GM19467 (cell line): Measurements from ENCODE around the gene CCDC136.

ENCODE experiments used
- ATAC-seq: cut with Tn5 transposase; IDR thresholded peaks from one replicate; pipeline ENCODE4 v1.9.1; 2021; ENCODE audit warnings: mild to moderate bottlenecking, moderate library complexity; ENCODE audit not compliant: unreplicated experiment

The CCDC136 gene

GRCh38 chr7:128830231-128831177, 38.7 kb downstream of the CCDC136 start, which contains the start of gene FLNC:
Gene FLNC, plus strand, starts transcription at chr7:128830406. Its CDS starts 232 bp downstream, at chr7:128830638.
- ATAC-seq = no peak

- ATAC-seq = no peak
These were observed 39.6 kb downstream of the CCDC136 start for GRCh38 chr7:128831178-128831993.

GRCh38 chr7:128831994-128832879, 40.5 kb downstream of the CCDC136 start:
- no peak for ATAC-seq

- ATAC-seq = no peak
These were observed 41.0 kb downstream of the CCDC136 start for GRCh38 chr7:128832880-128833147.

DNA sequence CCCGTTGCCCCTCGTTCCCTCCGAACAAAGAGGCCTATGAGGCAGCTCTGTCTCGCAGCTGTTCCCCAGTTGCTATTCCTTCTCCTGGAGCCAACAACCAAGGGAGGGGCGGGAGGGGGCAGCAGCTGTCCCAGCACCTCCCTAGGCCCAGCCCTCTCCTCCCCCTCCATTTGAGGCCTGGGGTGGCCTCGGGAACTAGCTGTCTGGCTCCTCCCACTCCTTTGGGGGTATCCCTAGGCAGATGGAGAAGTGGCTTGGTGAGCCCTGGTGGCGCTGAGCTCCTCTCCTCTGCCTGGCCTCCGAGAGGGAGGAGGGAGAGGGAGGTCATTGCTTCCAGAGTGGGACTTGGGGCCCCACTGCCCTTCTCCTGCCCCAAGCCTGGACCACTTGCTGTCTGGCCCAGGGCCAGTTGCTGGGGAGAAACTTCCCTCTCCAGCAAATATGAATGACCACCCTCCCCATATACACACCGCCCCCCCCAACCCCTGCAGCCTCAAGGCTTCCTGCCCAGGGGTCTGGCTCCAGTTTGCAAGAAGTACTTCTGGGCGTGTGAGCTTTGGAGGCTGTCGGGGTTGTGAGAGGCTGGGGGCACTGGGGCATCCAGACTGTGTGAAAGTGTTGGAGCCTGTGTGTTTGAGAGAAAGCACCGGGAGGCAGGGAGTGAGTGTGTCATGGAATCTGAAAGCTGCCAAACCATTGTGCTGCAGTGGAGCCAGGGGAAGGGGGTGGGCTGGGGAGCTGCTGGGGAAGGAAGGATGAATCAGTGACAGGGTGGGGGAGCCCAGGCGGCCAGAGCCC, 41.6 kb downstream of the CCDC136 start:
- no peak for ATAC-seq

DNA sequence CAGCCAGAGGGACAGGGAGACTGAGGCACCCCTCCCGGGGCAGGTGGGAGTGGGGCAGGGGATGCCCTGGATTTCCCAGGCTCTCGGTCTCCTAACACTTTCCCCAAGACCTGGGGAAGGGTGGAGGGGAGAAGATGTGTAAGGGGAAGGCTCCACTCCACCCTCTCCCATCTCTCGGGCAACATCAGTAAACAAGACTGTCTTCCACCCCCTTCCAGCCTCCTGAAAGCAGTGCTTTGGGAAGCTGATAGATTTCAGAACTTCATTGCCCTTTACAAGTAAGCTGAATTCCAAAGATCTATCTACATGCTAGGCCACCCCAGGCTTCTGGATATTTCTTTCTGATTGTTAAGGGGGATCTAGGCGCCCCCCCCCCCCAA, 42.2 kb downstream of the CCDC136 start:
- ATAC-seq = no peak

GRCh38 chr7:128835231-128835751, 43.5 kb downstream of the CCDC136 start:
- no peak for ATAC-seq

- no peak for ATAC-seq
These were observed 44.2 kb downstream of the CCDC136 start for GRCh38 chr7:128835790-128836641.

DNA sequence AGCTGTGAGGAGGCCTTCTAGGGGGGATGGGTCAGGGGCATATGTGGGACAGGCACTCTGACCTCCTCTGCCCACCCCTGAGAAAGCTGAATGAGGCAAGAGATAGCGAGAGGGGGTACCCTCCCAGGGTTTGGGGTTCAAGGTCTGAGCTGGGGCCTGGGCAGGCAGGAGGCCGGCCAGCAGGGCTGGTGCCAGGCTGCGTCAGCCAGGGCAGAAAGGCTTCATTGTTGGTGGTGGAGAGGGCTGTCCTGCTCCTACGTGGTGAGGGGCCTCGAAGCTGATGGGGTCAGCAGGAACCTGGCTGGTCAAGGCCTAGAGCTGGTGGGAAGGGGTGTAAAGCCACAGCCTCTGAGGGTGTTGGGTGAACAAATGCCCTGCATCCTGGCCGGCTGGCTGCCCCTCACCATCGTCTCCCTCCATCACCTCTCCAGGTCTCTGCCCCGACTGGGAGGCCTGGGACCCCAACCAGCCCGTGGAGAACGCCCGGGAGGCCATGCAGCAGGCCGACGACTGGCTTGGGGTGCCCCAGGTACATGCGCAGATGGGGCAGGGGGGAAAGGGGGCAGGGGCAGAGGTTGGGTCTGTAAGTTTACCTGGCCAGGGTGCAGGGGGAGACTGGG, 45.1 kb downstream of the CCDC136 start:
- no peak for ATAC-seq

- ATAC-seq = no peak
These were observed 45.8 kb downstream of the CCDC136 start for GRCh38 chr7:128837521-128837921.

DNA sequence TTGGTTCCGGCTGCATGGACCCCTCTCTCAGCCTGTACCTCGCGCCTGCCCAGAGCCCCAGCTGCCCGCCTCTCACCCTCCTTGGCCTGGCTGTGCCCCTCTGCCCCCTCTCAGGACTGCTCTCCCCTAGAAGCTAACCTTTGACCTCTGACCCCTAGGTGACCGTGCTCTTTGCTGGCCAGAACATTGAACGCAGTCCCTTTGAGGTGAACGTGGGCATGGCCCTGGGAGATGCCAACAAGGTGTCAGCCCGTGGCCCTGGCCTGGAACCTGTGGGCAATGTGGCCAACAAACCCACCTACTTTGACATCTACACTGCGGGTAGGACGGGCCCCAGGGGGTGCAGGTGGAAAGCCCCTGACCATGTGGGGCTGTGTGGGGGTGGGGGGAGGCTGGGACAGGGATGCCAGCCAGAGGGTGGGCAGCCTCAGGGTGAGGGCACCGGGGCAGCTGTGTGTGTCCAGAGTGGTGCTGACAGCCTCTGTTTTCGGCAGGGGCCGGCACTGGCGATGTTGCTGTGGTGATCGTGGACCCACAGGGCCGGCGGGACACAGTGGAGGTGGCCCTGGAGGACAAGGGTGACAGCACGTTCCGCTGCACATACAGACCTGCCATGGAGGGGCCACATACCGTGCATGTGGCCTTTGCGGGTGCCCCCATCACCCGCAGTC, 46.5 kb downstream of the CCDC136 start:
- ATAC-seq = no peak

GRCh38 chr7:128838981-128839731, 47.4 kb downstream of the CCDC136 start:
- ATAC-seq = no peak

- no peak for ATAC-seq
These were observed 48.0 kb downstream of the CCDC136 start for GRCh38 chr7:128839751-128840177.

DNA sequence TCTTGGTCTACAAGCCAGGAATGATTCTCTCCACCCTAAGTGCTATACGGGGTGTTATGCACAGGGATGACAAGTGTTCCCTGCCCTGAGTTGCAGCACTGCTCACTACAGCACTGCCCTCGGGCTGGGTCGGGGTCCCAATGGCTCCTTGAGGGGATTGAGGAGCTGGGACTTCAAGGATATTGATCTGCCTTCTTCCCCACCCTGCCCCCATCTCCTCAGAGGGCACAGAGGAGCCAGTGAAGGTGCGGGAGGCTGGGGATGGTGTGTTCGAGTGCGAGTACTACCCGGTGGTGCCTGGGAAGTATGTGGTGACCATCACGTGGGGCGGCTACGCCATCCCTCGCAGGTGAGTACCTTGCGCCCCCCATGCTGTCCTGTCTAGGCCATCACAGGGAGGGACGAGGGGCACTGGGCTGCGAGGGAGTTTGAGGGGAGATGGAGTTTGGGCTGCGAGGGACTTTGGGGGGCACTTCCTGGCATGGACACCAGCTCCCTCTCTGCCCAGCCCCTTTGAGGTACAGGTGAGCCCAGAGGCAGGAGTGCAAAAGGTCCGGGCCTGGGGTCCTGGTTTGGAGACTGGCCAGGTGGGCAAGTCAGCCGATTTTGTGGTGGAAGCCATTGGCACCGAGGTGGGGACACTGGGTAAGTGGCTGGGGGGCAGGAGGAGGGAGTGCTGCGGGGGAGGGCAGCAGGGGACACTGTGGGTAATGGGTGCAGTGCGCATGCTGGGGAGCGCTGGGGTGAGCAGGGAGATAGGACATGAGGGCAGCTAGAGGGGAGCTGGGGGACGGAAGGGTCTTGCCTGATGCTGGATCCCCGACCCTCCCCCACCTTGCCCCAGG, 48.8 kb downstream of the CCDC136 start:
- no peak for ATAC-seq

DNA sequence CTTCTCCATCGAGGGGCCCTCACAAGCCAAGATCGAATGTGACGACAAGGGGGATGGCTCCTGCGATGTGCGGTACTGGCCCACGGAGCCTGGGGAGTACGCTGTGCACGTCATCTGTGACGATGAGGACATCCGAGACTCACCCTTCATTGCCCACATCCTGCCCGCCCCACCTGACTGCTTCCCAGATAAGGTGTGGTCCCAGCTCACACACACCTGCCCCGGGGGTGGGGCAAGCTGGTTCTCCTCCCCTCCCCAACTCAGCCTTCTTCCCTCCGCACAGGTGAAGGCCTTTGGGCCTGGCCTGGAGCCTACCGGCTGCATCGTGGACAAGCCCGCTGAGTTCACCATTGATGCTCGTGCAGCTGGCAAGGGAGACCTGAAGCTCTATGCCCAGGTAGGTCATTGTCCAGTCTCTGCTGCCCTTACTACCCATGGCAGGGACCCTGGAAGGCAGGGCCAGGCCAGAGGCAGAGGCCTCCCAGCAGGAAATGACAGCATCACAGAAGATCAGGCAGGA, 49.5 kb downstream of the CCDC136 start:
- no peak for ATAC-seq
